HG03108 (cell line): ENCODE results near the gene SRP68.
"Not testable (repeated sequence)": the region's sequence is repeated elsewhere in the genome, so short reads cannot be mapped to it uniquely, and the experiment has no call there.

Experiments
- ATAC-seq: cut with Tn5 transposase; IDR thresholded peaks from one replicate; pipeline ENCODE4 v1.9.1; 2021; ENCODE audit warnings: moderate library complexity; ENCODE audit not compliant: unreplicated experiment

The SRP68 gene

DNA sequence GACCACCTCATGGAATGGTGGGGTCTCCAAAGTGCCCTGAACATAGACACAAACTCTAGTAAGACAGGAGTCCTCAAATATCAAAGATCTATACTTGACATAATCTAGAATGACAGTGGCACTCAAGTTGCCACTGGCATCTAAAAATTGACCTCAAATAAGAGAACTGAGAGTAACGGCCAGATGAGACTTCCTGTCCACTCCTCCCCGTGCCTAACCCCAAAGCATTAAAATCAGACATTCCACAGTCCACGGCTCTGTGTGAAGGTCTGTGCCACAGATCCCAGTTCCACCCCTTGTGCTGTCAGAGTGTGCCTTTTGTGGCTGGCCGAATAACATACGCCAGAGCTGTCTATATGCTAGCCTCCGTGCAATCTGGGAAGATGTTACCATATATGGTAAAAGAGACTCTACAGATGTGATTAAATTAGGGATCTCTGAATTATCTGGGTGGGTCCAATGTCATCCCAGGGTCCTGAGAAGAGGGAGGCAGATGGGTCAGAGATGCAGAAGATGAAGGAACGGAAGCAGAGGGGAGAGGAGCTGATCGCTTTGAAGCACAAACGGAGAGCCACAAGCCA is 24.2 kb downstream of the SRP68 start:
- no peak for ATAC-seq

DNA sequence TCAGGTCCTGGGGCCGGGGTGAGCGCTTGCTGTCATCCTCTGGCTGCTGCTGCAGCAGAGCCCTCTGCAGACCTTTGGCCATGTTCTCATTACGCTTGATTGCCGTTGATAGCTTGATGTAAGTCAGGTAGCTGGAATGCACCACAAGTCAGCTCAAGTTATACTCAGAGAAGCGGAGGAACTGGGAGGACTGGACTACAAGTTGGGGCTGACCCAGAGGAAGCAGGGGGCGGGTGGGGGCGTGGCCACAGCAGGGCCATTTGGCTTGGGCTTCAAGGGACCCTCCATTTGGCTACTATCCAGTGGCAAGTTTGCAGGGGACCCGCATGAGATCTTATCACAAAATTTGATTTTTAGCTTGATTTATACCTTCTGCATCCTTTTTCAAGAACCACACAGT is 26.3 kb downstream of the SRP68 start:
- no peak for ATAC-seq

DNA sequence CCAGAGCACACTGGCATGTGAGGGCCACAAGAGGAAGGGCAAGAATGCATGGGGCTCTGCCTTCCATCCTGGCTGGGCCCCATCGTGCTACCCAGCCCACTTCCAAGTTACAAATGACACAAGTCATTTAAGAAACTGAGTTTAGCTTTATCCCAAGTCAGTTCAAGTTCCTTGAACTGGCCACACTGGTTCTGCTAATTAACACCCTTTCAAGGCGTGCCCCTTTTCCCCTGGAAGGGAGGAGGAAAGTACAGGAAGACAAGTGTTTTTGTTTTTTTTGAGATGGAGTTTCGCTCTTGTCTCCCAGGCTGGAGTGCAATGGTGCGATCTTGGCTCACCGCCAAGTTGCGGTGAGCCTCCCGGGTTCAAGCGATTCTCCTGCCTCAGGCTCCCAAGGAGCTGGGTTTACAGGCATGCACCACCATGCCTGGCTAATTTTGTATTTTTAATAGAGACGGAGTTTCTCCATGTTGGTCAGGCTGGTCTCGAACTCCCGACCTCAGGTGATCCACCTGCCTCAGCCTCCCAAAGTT is 27.8 kb downstream of the SRP68 start:
- ATAC-seq: not testable (repeated sequence)

DNA sequence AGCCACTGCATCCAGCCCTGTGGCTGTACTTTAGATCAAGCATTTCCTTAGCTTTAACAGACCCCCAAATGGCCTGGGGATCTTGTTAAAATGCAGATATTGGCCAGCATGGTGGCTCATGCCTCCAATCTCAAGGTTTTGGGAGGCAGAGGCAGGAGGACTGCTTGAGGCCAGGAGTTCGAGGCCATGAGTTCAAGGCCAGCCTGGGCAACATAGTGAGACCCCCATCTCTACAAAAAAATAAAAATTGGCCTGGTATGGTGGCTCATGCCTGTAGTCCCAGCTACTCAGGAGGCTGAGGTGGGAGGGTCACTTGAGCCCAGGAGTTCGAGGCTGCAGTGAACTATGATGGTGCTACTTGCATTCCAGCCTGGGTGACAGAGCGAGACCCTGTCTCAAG is 29.4 kb downstream of the SRP68 start:
- ATAC-seq: not testable (repeated sequence)

DNA sequence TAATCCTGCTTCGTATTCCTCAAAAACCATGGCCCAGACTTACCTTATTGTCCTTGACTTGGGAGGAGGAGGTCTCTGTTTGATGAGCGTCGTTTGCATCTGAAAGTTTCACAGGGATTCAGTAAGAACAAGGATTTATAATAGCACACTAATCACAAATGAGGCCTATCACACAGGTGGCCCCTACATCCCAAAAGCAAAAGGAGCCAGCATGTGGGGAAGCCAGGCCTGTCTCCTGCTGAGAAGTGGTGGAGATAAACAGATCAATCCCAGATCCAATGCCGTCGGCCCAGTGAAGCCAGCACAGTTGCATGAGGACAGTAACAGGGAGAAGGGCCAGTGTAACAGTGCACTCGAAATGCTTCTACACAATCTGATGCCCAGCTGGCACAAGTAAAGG is 31.9 kb downstream of the SRP68 start:
- no peak for ATAC-seq

DNA sequence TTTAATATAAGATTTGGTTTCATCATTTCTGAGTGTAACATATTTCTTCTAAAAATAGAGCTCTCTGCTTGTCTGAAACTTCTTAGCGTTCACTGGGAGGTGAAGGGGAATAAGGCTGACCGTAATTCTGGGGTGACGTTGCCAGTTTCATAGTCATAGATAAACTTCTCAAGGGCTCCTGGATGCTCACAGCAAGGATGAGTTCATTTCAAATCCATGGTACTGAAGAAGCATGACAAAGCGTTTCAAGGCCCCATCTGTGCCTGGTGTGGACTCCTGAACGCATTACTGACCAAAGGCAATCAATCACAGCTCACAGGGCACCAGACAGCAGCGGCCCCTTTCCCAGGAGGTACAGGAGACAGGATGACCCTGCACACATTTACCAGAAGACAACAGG is 33.2 kb downstream of the SRP68 start:
- no peak for ATAC-seq

DNA sequence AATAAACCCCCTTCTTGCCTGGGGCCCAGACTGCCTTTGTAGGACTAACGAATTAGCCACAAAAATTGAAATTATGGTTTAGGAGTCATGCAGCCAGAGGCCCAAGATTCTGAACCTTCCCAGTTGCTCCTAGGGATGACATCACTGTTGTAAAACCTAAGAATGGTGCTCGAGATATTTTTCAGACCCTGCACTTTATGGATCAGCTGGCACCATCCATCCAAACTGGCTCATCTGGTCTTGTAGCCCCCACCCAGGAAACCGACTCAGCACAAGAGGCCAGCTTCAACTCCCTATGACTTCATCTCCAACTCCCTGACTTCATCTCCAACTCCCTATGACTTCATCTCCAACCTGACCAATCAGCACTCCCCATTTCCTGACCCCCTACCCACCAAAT is 34.3 kb downstream of the SRP68 start:
- ATAC-seq: no peak

DNA sequence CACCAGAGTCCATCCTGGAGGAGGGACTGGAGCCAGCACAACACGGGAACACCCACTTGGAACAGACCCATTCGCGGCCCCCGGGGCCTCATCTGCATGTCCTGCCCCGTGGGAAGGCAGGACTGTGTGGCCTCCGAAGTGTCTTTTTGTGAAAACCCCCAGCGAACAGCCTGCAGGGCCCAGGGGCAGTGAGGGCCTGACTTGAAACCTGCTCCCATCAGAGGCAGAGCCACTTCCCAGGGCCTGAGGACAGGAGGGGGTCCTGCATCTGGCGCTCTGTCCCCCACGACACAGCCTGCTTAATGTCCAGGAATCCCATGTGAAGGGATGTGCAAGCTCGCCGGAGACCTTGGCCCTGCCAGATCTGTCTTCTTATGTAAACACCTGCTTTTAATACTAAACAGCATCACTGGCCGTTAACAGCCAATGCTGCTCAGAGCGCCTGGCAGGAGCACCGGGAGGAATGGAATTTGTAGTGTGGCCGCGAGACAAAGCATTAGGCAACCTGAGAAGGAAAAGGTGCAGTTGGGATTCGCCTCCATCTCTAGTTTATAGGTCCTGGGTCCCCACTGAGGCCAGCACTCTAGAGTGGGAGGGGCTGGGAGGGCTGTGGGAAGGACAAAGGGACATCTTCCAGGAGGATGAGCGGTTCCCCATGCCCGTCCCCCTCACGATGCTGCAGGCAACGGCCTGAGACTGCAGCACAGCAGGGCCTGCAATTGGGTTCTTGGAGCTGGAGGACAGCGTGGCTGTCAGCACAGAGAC is 35.6 kb downstream of the SRP68 start:
- no peak for ATAC-seq

DNA sequence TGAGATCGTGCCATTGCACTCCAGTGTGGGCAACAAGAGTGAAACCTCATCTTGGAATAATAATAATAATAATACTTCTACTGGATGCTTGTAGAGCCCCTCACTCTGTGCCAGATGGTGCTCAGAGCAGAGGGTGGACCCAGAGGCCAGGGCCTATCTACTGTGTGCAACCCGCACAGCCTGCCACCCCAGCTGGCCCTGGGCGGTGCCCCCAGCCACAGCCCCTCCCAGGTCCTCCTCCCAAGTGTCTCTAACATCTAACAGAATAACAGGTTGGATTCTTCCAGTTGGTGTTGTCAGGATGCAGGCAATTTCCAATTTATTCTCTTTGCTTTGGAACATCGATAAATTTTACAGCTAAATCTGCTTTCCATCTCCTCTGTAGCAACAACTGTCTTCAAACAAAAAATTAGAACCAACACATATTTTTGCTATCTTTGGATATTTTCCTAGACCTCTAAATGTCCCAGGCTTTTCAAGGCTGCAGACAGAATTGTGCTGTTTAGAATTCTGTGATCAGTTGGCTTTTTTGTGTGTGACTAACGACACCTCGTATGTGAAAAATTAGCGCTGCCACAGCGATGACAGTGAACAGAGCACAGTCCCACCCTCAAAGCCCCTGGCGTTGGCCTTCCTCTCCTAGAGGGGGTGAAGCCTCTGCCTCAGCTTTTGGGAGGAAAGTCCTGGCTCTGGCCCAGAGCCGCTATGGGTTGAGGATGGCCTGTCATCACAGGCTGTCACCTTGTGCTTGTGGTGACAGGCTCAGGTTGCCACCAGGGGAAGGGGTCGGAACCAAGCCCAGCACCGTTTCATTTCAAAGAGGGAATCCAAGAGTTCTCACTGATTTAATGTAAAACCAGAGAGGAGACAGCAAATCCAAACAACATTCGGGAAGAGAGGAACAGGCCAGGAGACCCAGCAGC is 37.6 kb downstream of the SRP68 start:
- no peak for ATAC-seq

DNA sequence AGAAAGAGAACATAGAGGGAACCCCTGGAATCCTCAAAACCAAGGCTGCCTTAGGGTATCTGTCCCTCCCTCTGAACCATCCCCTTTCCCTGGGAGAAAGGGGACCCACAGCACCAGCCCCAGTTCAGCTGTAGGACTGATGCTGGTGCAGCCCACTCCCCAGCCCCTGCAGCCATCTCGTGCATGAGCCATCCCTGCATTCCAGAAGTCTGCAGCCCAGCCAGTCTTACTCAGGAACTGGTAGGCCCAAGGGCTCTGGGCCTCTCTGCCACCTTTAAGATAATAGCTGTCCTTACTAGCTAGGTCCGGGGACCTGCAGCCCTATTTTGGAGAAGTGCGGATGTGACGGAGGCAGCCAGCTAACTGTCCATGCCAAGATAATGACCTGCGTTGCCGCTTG is 39.2 kb downstream of the SRP68 start:
- ATAC-seq: no peak

DNA sequence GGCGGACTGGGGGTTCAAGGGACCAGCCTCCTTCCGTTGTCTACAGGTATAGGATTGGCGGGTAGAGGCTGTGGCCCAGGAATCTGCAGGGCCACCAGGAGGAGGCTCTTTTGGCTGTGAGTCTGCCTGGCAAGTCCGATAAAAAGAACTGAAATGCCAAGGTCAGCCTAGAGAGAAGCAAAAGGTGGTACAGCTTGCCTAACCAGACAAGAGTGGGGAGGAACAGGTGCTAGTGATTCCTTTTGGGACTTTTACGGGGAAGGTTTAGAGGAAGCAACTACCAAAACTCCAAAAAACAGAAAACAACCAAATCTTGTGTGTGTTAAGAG is 39.6 kb downstream of the SRP68 start:
- no peak for ATAC-seq

DNA sequence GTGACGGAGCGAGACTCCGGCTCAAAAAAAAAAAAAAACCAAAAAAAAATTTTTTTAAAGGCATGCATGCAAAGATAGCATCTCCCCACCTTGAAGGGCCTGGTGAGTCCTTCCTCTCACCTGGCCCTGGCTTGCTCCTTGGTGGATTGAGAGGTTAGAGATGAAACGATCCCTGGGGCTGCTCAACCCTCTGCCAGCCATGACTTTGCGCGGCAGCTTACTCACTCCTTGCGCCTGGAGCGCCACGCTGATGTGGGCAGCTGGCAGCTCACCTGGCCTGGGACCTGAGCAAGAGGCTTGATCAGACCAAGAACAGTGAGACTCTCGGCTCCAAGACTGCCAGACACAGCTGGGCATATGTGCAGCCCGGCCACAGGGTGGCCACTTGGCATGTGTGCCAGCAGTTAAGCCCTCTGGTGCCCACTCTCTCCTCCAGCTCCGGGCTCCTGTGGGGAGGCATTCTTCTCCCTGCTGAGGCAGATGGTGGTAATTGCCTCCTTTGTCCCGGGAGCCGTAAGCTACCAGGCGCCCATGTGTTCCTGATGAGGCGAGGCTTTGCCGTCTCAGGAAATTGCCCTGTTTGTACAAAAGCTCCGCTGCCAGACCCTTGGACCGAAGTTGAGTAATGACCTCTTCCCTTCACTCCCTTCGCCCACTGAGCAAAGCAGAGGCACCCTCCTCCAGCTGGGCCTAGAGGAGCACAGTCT is 40.1 kb downstream of the SRP68 start:
- no peak for ATAC-seq

DNA sequence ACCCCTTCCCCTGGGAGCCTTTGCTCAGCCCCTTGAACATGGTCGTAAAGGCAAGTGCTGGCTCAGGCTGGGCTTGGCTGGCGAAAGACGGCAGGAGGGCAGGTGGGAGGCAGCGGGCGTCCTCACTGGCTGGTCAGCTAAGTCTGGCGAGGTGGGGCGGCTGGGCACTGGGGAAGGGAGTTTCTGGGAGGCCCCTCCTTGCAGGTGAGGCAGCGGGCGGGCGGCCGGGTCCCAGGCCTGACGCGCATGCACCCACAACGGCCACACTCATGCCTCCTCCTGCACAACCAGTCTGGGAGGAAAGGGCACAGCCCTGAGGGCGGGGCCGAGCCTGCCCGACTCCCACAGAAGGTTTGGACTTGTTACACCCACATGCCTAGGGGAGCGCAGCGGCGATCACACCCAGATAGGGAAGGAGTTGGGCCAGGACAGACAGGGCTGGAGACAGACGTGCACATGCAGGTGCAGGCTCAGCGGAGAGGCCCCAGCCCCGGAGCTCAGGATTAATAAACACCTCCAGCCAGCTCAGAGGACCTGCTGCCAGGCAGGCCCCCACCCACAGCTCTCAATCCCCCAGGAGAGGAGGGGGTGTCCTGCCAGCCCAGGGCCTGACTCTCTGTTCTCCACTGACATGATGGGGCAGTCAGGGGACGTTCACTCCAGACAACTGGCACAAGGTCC is 45.0 kb downstream of the SRP68 start, which contains the start of gene EVPL:
Gene EVPL (minus strand): TSS at position 148 of the 681 bp plus-strand sequence. CDS start 108 bp downstream, at position 40.
- ATAC-seq: no peak

DNA sequence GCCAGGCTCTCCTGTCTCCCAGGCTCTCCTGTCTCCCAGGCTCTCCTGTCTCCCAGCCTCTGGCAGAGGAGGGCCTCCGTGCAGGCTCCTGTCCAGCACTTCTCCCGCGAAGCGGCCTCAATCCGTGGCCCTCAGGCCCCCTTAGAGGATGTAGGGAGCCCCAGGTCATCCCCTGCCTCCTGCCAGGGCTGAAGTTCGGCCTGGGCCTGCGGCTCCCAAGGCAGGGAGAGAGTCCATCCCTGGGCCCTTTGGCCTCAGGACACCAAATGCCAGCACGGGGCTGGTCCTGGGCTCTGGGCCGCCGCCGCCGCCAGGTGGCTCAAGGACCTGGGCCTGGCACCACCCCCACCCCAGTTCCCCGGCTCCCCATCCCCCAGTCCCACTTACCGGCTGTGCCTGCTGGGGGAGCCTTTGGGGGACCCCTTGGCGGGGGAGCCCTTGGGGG is 45.6 kb downstream of the SRP68 start:
- no peak for ATAC-seq

DNA sequence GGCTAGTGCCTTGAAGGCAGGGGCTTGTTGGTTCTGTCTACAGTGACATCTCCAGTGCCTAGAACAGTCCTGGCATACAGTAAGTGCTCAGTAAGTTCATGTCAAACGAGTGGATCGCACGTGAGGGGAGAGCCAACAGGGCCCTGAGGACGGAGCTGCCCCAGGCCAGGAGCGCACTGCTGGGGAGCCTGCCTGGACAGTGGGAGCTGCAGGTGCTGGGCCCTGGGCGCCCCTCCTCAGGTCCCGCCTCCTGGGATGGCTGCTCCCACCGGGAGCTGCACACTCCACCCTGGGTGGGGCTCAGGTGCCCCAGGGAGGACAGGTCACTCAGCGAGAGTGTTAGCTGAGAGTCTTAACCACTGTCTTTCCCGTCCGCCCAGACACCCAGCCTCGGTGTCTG is 47.0 kb downstream of the SRP68 start:
- no peak for ATAC-seq

DNA sequence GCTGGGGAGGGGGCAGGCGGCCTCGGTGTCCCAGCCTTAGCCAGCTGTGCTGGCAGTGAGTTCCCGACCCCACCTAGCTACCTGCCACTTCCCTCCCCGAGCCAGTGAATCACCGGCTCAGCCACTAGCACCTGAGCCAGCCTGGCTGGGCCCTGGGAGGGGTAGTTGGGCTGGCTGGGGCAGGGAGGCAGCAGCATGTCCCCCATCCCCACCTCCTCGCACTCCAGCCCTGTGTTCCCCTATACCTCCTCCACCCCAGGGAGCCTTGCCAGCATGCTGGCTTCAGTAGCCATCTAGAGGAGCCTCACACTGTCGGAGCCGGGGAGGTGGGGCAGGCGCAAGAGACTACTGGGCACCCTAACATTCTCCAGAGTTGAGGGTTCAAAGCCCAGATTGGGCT is 48.0 kb downstream of the SRP68 start:
- no peak for ATAC-seq

DNA sequence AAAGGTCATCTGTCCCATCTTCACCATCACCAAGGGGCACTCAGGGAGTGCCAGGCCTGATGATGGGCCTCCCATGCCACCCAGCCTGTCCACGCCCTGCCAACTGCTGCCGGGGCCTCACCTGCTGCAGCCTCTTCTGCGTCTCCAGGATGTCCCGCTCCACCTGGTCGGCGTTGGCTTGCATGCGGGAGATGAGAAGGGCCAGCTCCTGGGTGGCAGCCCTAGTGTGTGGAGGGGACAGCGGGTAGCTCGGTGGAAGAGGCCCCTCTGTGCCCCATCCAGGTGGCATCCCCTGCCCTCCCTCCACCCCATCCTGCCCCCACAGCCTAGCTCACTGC is 48.4 kb downstream of the SRP68 start:
- ATAC-seq: no peak

DNA sequence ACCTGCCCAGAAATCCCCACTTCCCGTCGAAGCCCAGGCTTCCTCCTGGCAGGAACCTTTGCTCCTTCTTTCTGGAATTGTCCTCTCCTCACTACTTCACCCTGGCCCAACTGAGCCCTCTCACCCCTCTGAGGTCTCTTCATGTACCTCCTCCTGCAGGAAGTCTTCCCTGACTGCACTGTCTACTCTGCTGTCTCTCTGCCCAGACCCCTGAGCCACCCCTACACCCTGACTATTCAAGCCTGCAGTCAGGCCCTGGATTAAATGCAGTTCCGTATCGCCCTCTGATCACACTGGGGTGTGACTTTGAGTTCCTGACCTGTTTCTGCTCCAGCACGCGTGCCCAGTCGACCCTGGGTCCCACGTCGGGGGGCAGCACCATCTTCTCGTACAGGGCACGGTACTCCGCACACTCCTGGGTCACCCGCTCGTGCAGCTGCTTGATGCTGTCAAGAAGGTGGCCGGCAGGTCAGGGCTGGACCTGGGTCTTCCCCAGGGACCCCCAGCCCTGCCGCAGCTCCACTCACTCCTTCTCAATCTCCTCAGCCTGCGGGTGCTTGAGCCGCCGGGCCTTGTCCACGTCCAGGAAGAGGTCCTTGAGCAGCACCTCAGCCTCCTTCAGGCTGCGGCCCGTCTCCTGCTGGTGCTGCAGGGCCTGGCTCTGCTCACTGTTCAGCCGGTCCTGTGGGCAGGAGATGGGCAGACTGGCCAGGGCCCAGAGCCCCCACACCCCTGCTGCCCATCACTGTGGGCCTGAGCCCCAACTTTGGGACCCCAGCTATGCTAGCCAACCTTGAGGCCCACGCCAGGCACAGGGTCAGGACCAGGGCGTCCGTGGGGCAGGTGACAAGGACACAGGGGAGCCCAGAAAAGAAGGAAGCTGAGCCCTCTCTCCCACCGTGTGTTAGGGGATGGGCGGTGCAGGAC is 49.1 kb downstream of the SRP68 start:
- no peak for ATAC-seq

DNA sequence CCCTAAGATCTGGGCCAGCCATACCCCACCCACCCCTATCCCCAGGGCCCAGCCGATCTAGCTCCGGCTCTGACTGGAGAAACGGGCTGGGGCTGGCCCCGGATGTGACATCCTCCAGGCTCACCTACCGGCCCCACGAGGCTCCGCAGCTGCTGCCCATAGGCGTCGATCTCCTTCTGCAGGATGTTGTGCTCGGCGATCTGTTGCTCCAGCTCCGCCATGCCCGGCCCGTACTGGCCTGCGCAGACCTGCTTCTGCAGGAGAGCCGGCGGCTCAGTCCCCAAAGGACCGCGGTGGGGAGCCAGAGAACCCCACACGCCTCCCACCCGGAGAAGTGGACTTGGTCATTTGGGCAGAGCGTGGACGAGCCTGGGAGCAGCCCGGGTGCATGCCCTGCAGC is 50.0 kb downstream of the SRP68 start:
- no peak for ATAC-seq
